Measurements from ENCODE around the gene NIP7.
A peak's percentile ranks its signal among the peaks of the same experiment; 100 is the strongest.

The NIP7 gene

GRCh38 chr16:69311533-69312387 is 27.8 kb upstream of the NIP7 start:
- no peak for TF ChIP-seq CTCF (IDR thresholded peaks at IDR 0.05; ENCODE audit: low read depth, low read length)
- H3K4me3 ChIP-seq (ENCODE audit: low read depth, low read length): peak overlapping the region; percentile 85

- no peak overlapping the region for H3K4me3 ChIP-seq (ENCODE audit: low read depth, low read length)
Measured at GRCh38 chr16:69313469-69313868, 26.1 kb upstream of the NIP7 start.

DNA sequence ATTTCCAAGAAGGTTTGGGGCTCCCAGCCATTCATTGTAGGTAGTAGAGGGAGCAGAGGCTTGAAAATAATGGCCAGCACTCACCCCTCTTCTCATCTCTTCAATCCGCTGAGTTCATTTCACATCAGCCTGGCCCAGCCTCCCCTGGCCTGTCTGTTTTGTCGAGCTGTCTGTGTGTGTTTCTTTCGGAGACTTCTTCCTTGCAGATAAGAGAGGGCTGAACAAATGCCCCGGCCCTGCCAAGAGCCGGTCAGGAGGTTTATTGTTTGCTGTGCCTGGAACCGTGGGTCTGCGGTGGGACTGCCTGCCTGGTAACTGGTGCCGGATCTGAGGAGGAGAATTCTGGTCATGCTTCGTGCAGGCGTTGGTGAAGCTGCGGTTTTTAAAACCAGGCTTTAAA is 25.0 kb upstream of the NIP7 start:
- no peak for TF ChIP-seq CTCF (IDR thresholded peaks at IDR 0.05; ENCODE audit: low read depth, low read length)
- no peak overlapping the region for H3K4me3 ChIP-seq (ENCODE audit: low read depth, low read length)

More at GRCh38 chr16:69313469-69313868, 26.1 kb upstream of the NIP7 start:
- no peak for TF ChIP-seq CTCF (IDR thresholded peaks at IDR 0.05; ENCODE audit: low read depth, low read length)

DNA sequence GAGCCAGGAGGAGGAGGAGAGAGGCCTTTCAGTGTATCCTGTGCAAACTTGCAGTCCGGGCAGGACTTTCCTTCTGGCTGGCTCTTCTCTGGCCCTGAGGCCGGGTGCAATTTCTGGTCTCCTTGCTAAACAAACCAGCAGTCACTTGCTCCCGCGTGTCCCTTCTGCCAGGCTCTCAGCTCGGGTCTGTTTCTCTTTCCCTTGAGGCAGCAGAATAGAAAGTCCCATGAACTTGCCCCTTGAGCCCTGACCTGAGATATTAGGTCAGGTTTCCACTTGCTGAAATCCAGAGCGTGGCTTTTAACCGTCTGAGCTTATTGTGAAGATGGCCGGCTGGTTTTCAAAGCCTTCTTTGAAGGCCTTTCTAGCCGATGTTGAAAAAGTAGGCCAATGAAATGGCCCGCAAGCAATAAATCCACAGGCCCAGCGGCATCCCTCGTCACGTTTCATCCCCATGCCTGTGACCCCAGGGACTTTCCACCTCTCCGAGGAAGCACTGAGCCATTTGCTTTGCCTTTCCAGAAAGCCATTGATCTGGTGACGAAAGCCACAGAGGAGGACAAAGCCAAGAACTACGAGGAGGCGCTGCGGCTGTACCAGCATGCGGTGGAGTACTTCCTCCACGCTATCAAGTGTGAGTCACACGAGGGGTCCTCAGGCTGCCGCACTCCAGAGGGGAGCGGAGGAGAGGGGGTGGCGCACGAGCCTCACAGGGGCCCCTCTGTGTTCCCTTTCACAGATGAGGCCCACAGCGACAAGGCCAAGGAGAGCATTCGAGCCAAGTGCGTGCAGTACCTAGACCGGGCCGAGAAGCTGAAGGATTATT is 23.9 kb upstream of the NIP7 start:
- no peak overlapping the region for H3K4me3 ChIP-seq (ENCODE audit: low read depth, low read length)
- TF ChIP-seq CTCF (IDR thresholded peaks at IDR 0.05; ENCODE audit: low read depth, low read length): no peak

DNA sequence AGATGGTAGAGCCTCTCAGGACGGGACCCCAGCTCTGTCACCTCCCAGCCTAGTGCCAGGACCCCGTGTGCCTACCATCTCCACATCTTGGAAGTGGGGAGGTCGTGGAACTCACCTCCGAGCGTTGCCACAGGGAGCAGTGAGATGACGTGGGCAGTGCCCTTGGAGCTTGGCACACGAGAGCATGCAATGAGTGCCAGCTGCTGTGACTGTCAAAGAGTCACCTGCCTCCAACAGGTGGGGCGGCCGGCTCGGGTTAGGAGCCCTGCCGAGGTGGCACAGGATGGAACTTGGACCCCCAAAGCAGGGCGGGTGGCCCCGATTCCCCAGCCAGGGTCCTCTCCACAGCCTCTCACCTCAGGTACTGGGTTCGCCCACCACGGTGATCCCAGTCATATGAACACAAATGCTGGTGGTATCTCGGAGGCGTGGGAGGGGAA is 23.0 kb upstream of the NIP7 start:
- TF ChIP-seq CTCF (IDR thresholded peaks at IDR 0.05; ENCODE audit: low read depth, low read length): no peak
- H3K4me3 ChIP-seq (ENCODE audit: low read depth, low read length): no peak overlapping the region

DNA sequence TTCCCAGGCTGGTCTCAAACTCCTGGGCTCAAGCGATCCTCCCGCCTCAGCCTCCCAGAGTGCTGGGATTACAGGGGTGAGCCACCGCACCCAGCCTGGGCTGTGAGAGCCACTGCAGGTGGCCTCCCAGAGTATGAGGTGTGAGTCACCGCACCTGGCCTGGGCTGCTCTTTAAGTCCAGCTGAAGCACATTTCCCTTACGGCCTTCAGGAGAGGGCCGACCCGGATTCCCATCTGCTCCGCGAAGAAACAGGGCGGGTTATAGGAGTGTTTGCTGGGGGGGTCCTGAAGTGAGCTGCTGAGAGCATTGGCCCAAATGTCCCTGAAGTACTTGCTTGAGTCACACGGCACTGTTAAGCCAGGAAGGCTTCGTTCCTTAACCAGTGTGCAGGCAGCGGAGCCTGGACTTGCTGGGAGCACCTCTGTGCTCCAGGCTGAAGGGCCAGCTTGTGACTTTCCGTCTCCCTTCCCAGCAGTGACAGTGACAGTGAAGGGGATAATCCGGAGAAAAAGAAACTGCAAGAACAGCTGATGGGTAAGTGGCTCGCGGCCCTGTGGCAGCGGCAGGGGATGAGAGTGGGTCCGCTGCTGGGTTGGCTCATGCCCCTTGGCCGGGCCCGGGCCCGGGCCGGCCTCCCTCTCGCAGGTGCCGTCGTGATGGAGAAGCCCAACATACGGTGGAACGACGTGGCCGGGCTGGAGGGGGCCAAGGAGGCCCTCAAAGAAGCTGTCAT is 21.2 kb upstream of the NIP7 start:
- no peak for TF ChIP-seq CTCF (IDR thresholded peaks at IDR 0.05; ENCODE audit: low read depth, low read length)
- H3K4me3 ChIP-seq (ENCODE audit: low read depth, low read length): no peak overlapping the region
